ENCODE measurements around the gene CFDP1.

The CFDP1 gene

DNA sequence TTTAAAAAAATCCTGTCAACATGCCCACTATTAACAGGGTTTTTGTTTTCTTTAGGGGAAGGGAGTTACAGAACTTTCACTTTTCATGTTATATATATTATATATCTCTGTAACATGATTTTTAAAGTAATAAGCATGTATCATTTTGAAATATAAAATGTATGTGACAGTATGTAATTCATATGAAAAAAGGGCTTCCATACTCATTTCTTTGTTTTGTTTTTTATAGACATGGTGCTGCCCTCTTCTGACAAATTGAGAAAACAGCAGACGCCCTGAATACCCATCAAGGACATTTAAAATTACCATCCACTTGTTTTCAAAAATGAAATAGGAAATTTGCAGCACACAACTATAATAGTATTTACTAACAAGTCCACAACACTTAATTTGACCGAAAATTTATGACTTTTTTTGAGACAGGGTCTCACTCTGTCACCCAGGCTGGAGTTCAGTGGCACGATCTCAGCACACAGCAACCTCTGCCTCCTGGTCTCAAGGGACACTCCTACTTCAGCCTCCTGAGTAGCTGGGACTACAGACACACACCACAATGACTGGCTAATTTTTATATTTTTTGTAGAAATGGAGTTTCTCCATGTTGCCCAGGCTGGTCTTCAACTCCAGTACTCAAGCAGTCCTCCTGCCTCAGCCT is 30.4 kb downstream of the CFDP1 start:
- peak in 1 of 2 donors; percentile 30 for ATAC-seq

DNA sequence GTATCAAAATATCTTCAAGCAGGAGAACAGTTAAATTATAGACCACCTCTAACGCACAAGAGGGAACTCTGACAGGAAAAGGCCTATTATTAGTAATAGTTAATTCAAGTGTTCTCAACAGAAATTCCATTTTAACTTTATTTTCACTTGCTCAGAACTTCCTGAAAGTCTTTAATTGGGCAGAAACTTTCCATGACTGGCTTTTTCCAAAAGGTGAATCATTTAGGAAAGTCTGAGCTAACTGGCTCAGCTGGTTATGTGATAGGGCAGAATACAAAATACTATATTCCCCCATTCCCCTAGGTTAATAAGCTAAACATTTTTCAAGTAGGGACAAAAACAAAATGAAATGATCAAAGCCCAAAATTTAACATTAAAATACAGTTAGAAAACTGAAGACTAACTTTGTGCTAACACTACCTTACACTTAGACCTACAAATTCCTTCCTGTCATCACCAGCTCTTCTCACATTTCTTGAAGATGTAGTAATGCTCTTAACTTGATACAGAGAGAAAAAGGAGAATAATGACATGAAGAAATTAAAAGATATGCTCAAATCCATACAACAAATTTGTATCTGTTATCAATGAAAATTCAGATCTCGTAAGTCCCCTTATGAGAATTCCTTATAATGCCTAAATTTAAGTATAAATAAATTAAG is 31.0 kb downstream of the CFDP1 start:
- peak; percentile 17 to 20 for ATAC-seq

DNA sequence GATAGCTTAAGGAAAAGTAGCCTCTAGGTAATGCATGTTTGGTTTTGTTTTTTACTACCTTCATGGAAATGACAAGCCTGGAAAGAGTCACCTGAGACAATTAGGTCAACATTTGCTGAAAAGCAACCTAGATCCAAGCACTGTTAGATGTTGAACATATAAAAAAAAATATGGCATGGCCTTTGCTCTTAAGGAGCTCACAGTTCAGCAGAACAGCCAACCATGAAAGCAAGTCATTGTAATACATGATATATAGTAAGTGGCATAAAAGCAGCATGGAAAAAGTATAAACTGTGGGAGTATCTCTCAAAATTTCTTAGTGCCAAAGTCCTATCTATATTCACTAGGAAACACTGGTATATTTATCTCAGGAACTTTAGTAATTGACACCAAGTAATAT is 31.6 kb downstream of the CFDP1 start:
- ATAC-seq, result no peak

DNA sequence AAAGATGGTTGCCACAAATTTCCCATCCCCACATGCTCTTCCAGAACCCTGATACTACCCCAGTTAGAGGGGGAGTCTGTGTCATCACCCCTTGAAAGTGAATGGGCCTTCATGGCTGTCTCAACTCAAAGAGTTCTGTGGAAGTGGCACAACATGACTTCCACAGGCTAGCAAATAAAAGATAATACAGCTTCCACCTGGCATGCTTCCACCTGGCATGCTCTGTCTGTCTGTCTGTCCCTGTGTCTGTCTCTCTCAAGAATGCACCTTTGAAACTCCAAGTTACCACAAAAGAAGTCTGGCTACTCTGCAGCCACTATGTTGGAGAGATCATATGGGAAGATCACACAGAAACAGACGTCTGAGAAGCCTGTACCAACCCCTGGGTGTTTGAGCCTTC is 35.0 kb downstream of the CFDP1 start:
- no peak for ATAC-seq

DNA sequence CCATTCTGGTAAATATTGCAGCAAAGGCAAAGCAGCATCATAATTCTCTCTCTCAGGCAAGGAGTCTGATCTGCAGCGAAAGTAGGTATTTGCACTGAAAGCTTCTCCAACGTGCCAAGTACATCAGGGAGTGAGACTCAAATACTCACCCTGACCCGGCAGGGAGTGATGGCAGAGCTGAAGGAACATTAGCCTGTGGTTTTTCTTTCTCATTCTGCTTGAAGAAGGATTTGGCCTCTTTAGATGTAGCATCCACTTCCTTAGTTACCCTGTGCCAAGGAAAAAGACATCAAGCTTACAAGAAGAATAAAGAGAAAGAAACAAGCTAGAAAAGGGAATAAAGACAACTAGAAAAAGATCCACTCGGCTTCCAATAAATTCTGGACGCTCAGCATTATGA is 38.4 kb downstream of the CFDP1 start:
- no peak for ATAC-seq

DNA sequence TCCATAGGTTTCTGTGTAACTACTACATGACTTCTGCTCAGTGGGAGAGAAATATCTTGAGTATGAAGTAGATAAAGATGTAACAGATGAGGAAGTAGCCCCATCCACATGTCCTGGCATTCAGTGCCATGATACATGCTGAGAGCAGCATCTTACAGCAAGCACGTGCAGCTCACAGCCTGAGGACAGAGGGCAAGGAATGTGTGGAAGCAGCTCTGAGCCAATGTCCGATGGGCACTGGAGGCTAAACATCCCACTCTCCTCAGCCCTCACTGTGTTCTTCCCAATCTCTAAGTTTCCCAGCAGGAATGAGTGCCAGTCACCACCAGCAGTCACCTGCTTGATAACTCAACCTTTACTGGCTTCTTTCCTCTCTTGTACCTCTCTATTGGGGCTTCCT is 40.4 kb downstream of the CFDP1 start:
- ATAC-seq, result no peak

DNA sequence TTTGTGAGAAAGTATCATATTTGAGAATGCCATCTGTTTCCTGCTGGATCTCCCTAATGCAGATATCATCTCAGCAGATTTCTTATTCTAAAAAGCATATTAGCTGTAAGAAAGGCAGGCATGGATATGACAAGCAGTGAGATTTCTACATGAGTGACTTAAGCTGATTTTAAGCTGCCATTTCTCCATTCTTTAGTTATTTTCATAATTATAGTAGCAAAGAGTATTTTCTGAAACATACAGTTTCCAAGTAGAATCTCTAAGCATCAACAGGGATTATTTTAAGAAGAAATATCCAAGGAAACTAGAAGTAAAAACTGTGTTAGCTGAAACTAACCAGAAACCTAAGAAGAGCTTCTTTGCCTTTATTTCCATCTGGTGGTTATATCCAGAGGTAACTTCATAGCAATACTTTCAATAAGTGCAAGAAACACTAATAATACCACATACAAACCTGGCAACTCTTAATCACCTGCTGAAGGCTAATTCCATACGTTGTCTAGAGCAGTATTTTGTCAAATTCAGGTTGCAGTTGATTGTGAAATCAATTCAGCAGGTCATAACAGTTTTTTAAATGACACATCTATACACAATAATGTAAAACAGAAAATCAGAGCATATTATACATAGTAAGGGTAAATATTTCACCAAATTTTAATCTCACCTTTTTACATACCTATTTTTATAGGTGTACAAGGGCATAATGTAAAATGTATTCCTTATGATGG is 42.2 kb downstream of the CFDP1 start:
- no peak for ATAC-seq

DNA sequence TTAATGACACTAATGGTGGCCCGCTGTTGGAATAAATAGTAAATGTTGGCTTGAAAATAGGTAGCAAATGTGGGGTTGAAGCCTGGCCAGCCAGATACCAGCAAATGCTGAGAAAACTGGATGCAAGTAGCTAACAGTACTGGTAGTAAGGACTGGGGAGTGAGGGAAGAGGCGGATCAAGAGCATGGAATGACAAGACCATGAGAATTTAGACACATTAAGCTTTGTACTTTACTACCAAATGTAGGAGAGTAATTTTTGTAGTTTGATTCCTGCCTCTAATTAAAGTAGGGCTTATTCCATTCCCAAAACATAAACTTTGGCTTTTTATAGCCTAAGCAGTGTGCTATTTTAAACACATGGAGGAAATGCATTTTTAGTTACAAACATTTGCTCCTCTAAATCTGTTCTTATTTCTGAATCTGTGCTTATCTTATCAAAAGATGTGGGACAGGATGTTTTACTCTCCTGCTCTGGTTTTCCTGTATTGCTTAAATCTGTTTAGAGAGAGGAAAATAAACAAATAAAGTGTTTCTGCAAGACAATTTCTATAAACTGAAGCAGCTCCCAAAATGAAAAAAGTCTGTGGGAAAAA is 44.1 kb downstream of the CFDP1 start:
- no peak for ATAC-seq

DNA sequence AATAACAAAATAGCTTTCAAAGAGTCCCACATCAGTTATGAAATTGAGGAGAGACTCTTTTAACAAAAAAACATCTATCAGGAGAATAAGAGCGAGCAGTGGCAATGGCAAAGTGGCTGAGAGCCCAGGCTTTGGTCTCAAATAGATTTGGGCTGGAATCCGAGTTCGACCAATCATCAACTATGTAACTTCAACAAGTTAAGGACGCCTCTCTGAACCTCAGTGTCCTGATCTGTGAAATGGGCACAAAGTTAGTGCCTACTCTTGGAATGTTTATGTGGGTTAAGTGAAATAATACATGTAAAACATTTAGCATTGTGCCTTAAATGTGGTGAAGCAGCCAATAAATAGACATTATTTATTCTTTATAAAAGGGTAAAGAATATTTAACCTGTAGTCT is 45.4 kb downstream of the CFDP1 start:
- no peak for ATAC-seq

DNA sequence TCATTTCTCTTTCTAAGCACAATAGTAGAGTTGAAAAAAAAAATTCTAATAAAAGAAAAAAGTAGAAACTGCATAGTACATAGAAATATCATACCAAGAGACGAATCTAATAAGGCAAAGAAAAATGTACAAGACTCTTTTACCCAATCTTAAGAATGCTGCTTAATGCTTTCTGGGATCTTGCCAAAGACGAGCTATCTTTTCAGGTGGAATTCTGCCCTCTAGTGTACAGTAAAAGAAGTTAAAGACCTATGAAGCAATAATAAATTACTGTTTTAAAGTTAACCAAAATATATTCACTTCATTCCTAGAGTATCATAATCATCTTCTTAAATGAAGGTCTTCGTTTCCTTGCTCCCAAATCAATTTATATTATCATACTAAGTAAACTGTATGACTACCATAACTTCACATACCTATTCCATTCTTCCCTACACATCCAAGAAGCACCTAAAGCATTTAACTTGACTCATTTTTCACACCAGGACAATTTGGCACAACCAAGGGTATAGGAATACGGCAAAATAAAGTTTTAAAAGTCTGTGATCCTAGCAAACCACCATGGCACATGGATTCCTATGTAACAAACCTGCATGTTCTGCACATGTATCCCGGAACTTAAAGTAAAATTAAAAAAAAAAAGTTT is 47.7 kb downstream of the CFDP1 start:
- ATAC-seq, result peak in 1 of 2 donors; percentile 49

DNA sequence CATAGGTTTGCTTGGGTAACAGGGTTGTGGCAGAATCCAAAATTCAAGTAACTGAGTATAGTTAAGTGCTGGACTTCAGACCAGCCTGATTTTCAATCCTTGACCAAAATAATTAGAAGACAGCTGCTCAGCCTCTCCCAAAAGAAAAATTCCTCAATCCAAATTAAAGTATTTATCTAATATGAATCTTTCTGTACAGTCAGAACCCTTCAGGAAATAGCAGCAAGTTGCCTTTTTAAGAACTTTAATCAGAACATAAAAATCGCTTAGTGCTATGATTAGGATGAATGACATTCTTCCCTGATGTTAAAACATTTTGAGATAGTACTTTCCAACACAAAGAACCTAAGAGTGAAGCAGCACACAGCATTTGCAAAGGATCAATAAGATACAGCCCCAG is 50.2 kb downstream of the CFDP1 start:
- no peak for ATAC-seq

DNA sequence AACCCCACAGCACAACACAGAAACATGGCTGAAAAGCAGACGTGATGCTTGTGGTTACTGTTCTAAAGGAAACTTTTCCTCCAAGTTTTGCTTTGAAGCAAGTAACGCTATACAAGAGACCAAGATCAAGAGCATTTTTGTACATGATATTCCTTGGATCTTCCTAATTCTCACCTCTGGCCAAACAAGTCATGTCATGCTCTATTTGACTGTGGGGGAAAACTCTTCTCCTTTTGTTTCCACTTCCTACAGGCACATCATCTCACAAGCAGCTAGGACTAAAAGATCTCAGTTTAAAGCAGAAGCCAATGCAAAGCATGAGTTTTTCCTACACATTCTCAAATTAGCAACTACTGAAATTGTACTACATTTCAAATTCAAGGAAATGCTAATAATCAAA is 50.7 kb downstream of the CFDP1 start:
- no peak for ATAC-seq

DNA sequence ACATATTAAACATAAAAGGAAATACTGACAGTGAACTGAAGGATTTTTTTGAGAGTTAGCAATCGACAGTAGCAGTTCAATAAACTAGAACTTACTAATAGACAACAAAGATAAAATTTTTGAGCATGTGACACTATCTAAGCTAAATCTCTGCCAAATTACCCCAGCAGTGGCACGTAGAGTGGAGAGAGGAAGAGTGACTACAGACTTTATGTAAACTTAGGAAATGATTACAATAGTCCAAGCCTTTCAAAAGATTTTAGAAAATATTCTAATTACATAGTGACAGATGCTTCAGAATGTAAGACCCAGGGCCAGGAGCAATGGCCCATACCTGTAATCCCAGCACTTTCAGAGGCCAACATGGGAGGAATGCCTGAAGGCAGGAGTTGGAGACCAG is 52.4 kb downstream of the CFDP1 start:
- ATAC-seq, result peak; percentile 32 to 38

DNA sequence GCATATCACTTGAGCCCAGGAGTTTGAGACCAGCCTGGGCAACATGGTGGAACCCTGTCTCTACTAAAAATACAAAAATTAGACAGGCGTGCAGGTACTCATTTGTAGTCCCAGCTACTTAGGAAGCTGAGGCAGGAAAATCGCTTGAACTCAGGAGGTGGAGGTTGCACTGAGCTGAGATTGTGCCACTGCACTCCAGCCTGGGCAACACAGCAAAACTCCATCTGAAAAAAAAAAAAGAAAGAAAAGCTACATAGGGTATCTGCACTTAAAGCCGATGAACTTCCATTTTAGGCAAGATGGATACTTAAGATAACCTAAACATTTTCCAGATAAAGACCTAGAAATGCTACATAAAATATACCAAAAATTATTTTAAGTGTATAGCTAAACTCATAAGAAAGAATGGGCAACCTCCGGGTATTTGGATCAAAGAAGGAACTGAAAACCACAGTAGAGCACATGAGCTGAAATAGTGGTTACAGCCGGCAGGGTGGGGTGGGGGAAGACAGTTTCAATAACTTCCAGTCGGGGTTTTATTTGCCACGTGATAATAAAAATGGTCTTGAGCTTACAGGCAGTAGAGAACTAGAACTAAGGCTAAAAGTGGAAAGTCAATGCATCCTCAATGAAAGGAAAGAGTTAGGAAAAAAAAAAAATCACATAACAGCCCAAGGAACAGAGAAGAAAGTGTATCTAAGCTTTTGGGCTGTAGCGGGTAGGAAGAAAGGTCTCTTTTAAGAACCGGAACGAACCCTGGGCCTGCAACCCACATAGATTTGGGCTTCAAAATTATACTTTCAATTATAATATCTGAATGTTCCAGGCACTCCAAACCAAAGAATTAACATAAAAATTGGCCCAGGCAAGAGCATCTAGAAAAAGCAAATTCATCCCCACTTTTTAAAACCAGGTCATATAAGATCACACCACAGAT is 53.1 kb downstream of the CFDP1 start:
- peak; percentile 61 to 74 for ATAC-seq

DNA sequence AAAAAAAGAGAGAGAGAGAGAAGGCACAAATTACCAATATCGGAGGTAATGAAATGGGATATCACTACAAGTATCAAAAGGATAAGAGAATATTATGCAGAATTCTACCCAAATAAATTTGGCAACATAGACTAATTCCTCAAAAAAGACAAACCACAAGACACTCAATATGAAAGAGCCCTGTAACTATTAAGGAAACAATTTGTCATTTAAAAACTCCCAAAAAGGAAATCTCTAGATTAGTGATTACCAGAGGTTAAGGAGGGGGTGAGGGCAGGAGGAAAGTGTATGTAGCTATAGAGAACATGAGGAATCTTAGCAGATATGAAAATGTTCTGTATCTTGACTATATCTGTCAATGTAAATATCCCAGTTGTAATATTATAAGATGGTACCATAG is 54.0 kb downstream of the CFDP1 start:
- ATAC-seq, result peak; percentile 53 to 67

DNA sequence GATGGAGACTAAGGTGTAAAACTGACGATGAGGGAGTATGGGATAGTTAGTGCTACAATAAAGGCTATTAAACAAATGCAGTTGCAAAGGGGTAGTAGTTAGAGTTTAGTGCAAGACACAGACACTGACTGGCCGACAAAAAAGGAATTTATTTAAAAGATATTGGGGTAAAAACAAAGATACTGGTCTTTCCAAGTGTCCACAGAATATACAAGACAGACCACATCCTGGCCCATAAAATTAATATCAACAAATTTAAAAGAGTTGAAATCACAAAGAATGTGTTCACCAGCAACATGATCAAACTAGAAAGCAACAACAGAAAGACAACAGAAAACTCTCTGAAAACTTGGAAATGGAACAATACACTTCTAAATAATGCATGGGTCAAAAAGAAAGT is 54.7 kb downstream of the CFDP1 start:
- ATAC-seq, result no peak

DNA sequence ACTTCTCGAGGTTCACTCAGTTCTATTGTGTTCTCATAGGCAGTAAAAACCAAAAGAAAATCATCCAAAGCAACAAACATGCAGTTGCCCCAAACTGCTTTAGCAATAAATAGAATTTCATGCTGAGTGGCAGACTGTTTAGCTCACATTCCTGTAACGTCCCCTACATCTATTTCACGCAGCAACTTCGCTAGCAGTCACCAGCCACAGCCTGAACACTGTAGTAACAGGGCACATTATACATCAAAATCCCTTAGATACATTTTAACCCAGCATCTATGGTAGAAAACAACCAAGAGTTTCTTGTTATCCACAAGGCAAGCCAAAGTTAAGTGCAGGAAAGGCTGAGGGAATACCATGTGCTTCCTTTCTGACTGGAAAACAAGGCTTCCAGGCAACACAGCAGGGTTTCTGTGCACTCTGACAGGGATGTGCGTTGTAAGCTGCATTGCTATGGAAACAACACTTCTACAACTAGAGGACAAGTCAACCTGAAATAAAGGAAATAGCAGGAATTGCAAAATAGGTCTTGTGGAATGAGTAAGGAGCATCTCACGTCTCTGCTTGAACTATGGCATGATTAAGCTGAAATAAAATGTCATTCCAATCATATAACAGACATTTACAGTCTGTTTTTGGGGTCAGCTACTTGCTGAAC is 55.4 kb downstream of the CFDP1 start:
- no peak for ATAC-seq

DNA sequence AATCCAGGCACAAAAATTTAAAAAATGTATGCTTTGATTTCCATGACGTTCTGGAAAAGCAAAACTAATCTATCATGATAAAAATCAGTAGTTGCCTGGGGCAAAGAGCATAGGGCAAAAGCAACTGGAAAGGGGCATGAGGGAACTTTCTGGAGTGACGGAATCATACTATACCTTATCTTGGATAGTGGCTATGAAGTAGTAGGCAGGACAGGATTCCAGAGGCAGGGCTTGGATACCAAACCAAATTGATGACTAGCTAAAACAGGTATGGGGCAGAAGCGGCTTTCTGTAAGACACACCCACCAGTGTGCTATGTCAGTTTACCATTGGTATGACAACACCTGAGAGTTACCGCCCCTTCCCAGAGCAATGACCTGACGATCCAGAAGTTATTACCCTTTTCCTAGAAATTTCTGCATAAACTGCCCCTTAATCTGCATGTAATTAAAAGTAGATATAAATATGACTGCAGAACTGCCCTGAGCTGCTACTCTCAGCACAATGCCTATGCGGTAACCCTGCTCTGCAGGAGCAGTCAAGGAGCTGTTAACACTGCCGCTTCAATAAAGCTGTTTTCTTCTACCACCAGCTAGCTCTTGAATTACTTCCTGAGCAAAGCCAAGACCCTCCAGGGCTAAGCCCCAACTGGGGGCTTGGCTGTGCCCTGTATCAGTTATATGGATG is 56.7 kb downstream of the CFDP1 start:
- no peak for ATAC-seq

DNA sequence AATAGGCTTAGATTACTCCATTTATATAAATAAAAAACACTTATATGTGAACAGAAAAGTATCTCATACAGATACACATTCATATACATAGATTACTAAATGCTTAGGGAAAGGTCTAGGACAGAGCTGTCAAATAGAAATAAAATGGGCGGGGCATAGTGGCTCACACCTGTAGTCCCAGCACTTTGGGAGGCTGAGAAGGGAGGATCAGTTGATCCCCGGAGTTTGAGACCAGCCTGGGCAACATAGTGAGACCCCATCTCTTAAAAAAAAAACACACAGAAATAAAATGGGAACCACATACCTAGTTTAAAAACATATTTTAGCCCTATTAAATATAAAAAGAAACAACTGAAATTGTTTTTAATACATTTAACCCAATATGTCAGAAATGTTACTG is 58.9 kb downstream of the CFDP1 start:
- no peak for ATAC-seq

DNA sequence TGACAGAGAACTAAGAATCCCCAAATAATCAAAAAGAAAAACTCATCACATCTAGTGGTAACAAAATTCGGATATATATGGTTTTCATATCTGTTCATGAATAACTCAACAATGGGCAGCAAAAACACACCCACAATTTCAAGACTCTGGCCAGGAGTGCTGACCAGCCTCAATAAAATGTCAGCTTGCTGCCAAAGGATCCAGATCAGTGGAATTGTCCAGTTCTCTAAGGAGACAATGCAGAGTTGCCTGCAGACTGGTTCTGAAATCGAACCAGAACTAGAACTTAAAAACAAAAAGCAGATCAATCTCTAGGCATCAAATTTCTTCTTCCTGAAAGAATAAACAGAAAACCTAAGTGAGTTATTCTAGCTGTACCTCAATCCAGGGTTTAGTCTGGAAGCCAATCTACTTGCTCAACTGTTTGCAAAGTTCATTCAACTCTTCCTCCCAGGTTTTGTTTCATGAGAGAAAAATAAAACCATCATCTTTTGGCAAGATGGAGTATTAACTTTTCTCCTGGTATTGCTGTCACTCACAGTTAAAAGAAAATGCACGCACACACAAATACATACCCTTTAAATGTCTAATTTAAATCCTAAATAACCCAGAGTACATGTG is 61.0 kb downstream of the CFDP1 start:
- no peak for ATAC-seq
